HL-60 (cell line): ENCODE measurements around the gene SLC13A2.

ENCODE experiments used
- DNase-seq, 2 experiments: peaks; one replicate each; pipeline ENCODE4 v3.0.0-alpha.2; 2010 to 2020; ENCODE audit warnings: low read depth in 1 of 2, low spot score in 1 of 2
- H3K27ac ChIP-seq: fragments of 250-450 bp; sonication (Bioruptor Pico); replicated peaks from 2 replicates; pipeline ENCODE4 v1.5.1; 2020; ENCODE audit warnings: mild to moderate bottlenecking, moderate library complexity
- H3K27me3 ChIP-seq: fragments of 250-450 bp; sonication (Bioruptor Pico); 2 replicates; pipeline ENCODE4 v1.5.1; 2021; ENCODE audit warnings: mild to moderate bottlenecking, moderate library complexity; ENCODE audit not compliant: insufficient read depth, poor library complexity, severe bottlenecking
- H3K4me3 ChIP-seq: replicated peaks from 2 replicates; pipeline ENCODE4 v1.5.1; 2011; ENCODE audit warnings: mild to moderate bottlenecking, control low read depth, low read length; ENCODE audit not compliant: insufficient read depth
- CTCF ChIP-seq: IDR thresholded peaks from one replicate; pipeline ENCODE4 v1.5.1; 2011; ENCODE audit warnings: low read length, control low read depth, inconsistent platforms; ENCODE audit not compliant: insufficient read depth
- GABPA ChIP-seq: IDR thresholded peaks from 2 replicates; pipeline ENCODE4 v1.6.1; 2012; ENCODE audit warnings: low read depth
- POLR2AphosphoS5 ChIP-seq: IDR thresholded peaks from 2 replicates; pipeline ENCODE4 v1.6.1; 2012; ENCODE audit warnings: low read depth
- REST ChIP-seq: IDR thresholded peaks from 2 replicates; pipeline ENCODE4 v1.6.1; 2012; ENCODE audit warnings: low read depth; ENCODE audit not compliant: insufficient replicate concordance
- SPI1 ChIP-seq: IDR thresholded peaks from 2 replicates; pipeline ENCODE4 v1.6.1; 2012; ENCODE audit warnings: low read depth, mild to moderate bottlenecking, borderline replicate concordance

The SLC13A2 gene

GRCh38 chr17:28532050-28532960 is 58.9 kb downstream of the SLC13A2 start:
- no peaks in the 10 kb centered on the region for H3K27me3 ChIP-seq
- DNase-seq: no peak
- no peak overlapping the region for H3K27ac ChIP-seq
- no peak overlapping the region for H3K4me3 ChIP-seq
- TF ChIP-seq POLR2AphosphoS5: no peak
- no peak for TF ChIP-seq GABPA
- no peak for TF ChIP-seq REST
- no peak for TF ChIP-seq CTCF
- no peak for TF ChIP-seq SPI1

- no peak overlapping the region for H3K4me3 ChIP-seq
- H3K27ac ChIP-seq: no peak overlapping the region
- H3K27me3 ChIP-seq: no peaks in the 10 kb centered on the region
- DNase-seq: no peak
- TF ChIP-seq SPI1 (no peak), POLR2AphosphoS5 (no peak), CTCF (no peak), REST (no peak), GABPA (no peak)
Measured at GRCh38 chr17:28533091-28533807, 59.8 kb downstream of the SLC13A2 start.

GRCh38 chr17:28534740-28535375 is 61.4 kb downstream of the SLC13A2 start:
- H3K27ac ChIP-seq: no peak overlapping the region
- TF ChIP-seq SPI1: no peak
- TF ChIP-seq GABPA: no peak
- no peak for TF ChIP-seq CTCF
- no peak for TF ChIP-seq REST
- no peak for TF ChIP-seq POLR2AphosphoS5
- H3K27me3 ChIP-seq: no peaks in the 10 kb centered on the region
- no peak for DNase-seq
- no peak overlapping the region for H3K4me3 ChIP-seq
